Stimulated activated CD4-positive, alpha-beta T cell treated with anti-CD3 and anti-CD28 coated beads, Interleukin-4, amount 100 ng/mL, for 1 hour (primary cell): ENCODE measurements around the gene ST8SIA2.

Experiments
- DNase-seq: peaks from one replicate; pipeline ENCODE4 v3.0.0-alpha.2; 2020

The ST8SIA2 gene

GRCh38 chr15:92502336-92502735 lies 108.7 kb downstream of the ST8SIA2 start:
- DNase-seq = no peak

- DNase-seq = no peak
These were observed 109.5 kb downstream of the ST8SIA2 start for GRCh38 chr15:92502930-92503857.

- no peak for DNase-seq
These were observed 110.2 kb downstream of the ST8SIA2 start for GRCh38 chr15:92503889-92504288.

- DNase-seq = no peak
These were observed 111.9 kb downstream of the ST8SIA2 start for GRCh38 chr15:92505611-92506010.

- no peak for DNase-seq
These were observed 112.8 kb downstream of the ST8SIA2 start for GRCh38 chr15:92506506-92506905.

DNA sequence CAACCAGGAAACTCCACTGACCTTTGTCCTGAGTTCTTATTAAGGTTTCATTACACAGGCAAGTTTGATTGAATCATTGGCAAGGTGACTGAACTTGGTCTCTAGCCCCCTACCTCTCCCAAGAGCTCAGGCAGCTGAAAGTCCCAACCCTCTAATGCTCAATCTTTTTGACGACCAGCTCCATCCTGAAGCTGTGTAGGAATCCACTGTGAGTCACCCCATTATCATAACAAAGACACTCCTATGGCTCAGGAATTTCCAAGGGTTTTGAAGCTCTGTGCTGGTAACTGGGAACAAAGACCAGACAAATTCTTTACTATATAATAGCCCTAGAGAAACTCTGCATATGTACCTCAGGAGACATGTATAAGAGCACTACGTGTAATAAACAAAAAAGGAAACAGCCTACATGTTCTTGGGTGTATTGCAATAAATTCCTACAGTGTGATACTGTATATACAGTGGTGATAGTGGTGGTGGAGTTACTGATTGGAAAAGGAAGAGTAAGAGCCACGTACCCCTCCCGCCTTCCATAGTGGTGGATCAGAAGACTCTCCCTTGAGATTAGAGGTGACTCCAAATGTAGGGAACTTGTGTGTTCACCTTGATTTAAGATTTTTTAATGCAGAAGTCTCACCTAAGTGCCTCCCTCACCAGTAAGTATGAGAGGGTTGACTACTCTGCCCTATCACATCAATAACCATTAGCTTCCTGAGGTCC lies 116.6 kb downstream of the ST8SIA2 start:
- no peak for DNase-seq
